ENCODE results near the gene SCN8A.
"Not testable (repeated sequence)": the region's sequence is repeated elsewhere in the genome, so short reads cannot be mapped to it uniquely, and the experiment has no call there.

Gene SCN8A

DNA sequence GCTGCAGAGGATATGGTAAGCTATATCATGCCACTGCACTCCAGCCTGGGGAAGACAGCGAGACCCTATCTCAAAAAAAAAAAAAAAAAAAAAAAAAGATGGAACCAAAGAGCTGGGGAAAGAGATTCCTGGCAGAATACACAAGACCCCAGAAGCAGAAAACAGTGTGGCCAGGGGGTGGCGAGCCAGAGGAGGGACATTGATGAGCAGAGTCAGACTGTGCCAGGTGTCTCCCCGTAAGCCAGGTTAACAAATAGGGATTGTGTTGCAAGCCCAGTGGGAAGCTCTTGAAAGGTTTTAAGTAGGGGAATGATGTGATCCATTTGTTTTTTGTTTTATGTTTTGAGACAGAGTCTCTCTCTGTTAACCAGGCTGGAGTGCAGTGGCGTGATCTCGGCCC lies 201.4 kb downstream of the SCN8A start:
- no peak overlapping the region for H3K4ac ChIP-seq (ENCODE audit: low read depth, low read length)
- H4K12ac ChIP-seq (ENCODE audit: low read depth, low read length): no peak overlapping the region
- no peak overlapping the region for H2AFZ ChIP-seq (ENCODE audit: insufficient read depth, low read length, poor library complexity)
- H2BK12ac ChIP-seq (ENCODE audit: low read length): no peak overlapping the region
- no peak overlapping the region for H2BK5ac ChIP-seq (ENCODE audit: low read depth, low read length, poor library complexity)
- no peak for DNase-seq
- no peak overlapping the region for H2AK5ac ChIP-seq (ENCODE audit: low read length)
- H3K27me3 ChIP-seq (ENCODE audit: insufficient read depth, low read length): no peaks in the 10 kb centered on the region
- H3K23ac ChIP-seq (ENCODE audit: low read length): no peak overlapping the region
- H3K4me3 ChIP-seq (ENCODE audit: low read depth, low read length): no peak overlapping the region
- no peaks in the 10 kb centered on the region for H3K79me1 ChIP-seq (ENCODE audit: low read length)
- no peak overlapping the region for H4K91ac ChIP-seq (ENCODE audit: low read depth, low read length)
- no peaks in the 10 kb centered on the region for H3K36me3 ChIP-seq (ENCODE audit: control insufficient read depth in 1 of 2, insufficient read depth in 2 of 2, low read length in 2 of 2)
- H3K27ac ChIP-seq (ENCODE audit: low read depth, low read length): no peak overlapping the region
- H3K4me1 ChIP-seq (ENCODE audit: control insufficient read depth in 1 of 2, insufficient read depth in 2 of 2, low read length in 2 of 2): peaks cover 3 to 5% of the 10 kb centered on the region in 2 experiments
- no peaks in the 10 kb centered on the region for H3K79me2 ChIP-seq (ENCODE audit: control insufficient read depth, insufficient read depth, low read length, poor library complexity)
- H3K14ac ChIP-seq (ENCODE audit: low read length): no peak overlapping the region
- WGBS (ENCODE audit: extremely low coverage, insufficient coverage, insufficient read length): no CpG with 5 or more reads among the region's 5 CpGs
- H3K4me2 ChIP-seq (ENCODE audit: low read length): no peak overlapping the region
- H3K9ac ChIP-seq (ENCODE audit: low read length): no peak overlapping the region
- H2BK120ac ChIP-seq (ENCODE audit: insufficient read depth, low read length, poor library complexity): no peak overlapping the region
- H4K8ac ChIP-seq (ENCODE audit: low read depth, low read length): no peak overlapping the region
- H3K18ac ChIP-seq (ENCODE audit: low read length): no peak overlapping the region
- no peaks in the 10 kb centered on the region for H3K9me3 ChIP-seq (ENCODE audit: insufficient read depth, low read depth, low read length)

DNA sequence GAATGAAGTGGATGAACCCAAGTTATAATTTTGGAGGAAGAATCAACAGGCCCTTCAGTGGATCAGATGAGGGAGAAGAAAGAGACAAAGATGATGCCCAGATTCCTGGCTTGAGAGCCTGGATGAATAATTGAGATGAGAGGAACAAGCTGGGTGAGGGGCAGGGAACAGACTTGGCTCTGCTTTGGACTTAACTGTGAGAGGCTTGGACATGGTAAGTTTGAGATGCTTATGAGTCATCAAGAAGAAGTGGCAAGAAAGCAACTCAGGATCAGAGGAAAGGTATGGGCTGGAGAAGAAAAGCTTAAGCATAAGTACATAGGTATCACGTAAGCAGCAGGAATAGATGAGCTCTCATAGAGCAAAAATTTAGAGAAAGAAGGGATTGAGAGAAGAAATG lies 202.2 kb downstream of the SCN8A start:
- Histone ChIP-seq H3K4me2 (ENCODE audit: low read length) (no peak overlapping the region), H4K8ac (ENCODE audit: low read depth, low read length) (no peak overlapping the region), H3K79me1 (ENCODE audit: low read length) (no peaks in the 10 kb centered on the region), H3K4me1 (ENCODE audit: control insufficient read depth in 1 of 2, insufficient read depth in 2 of 2, low read length in 2 of 2) (peaks cover 3 to 5% of the 10 kb centered on the region in 2 experiments), H3K79me2 (ENCODE audit: control insufficient read depth, insufficient read depth, low read length, poor library complexity) (no peaks in the 10 kb centered on the region), H2BK5ac (ENCODE audit: low read depth, low read length, poor library complexity) (no peak overlapping the region), H3K4ac (ENCODE audit: low read depth, low read length) (no peak overlapping the region), H2AFZ (ENCODE audit: insufficient read depth, low read length, poor library complexity) (no peak overlapping the region), H3K18ac (ENCODE audit: low read length) (no peak overlapping the region), H3K9me3 (ENCODE audit: insufficient read depth, low read depth, low read length) (no peaks in the 10 kb centered on the region), H3K27me3 (ENCODE audit: insufficient read depth, low read length) (no peaks in the 10 kb centered on the region), H4K91ac (ENCODE audit: low read depth, low read length) (no peak overlapping the region), H3K27ac (ENCODE audit: low read depth, low read length) (no peak overlapping the region), H2BK120ac (ENCODE audit: insufficient read depth, low read length, poor library complexity) (no peak overlapping the region), H3K14ac (ENCODE audit: low read length) (no peak overlapping the region), H2BK12ac (ENCODE audit: low read length) (no peak overlapping the region), H3K9ac (ENCODE audit: low read length) (no peak overlapping the region), H3K36me3 (ENCODE audit: control insufficient read depth in 1 of 2, insufficient read depth in 2 of 2, low read length in 2 of 2) (no peaks in the 10 kb centered on the region), H4K12ac (ENCODE audit: low read depth, low read length) (no peak overlapping the region), H2AK5ac (ENCODE audit: low read length) (no peak overlapping the region), H3K4me3 (ENCODE audit: low read depth, low read length) (no peak overlapping the region), H3K23ac (ENCODE audit: low read length) (no peak overlapping the region)
- no peak for DNase-seq
- WGBS (ENCODE audit: extremely low coverage, insufficient coverage, insufficient read length): no CpG with 5 or more reads among the region's 1 CpG

GRCh38 chr12:51797301-51797700 lies 206.3 kb downstream of the SCN8A start:
- no peak overlapping the region for H3K18ac ChIP-seq (ENCODE audit: low read length)

GRCh38 chr12:51798051-51798450 lies 207.0 kb downstream of the SCN8A start:
- H3K4me1 ChIP-seq (ENCODE audit: control insufficient read depth in 1 of 2, insufficient read depth in 2 of 2, low read length in 2 of 2); H2BK12ac ChIP-seq (ENCODE audit: low read length); H2BK5ac ChIP-seq (ENCODE audit: low read depth, low read length, poor library complexity); H3K9ac ChIP-seq (ENCODE audit: low read length); H3K4ac ChIP-seq (ENCODE audit: low read depth, low read length); H3K36me3 ChIP-seq (ENCODE audit: control insufficient read depth in 1 of 2, insufficient read depth in 2 of 2, low read length in 2 of 2); H2AFZ ChIP-seq (ENCODE audit: insufficient read depth, low read length, poor library complexity); H3K79me2 ChIP-seq (ENCODE audit: control insufficient read depth, insufficient read depth, low read length, poor library complexity); H3K9me3 ChIP-seq (ENCODE audit: insufficient read depth, low read depth, low read length); H3K18ac ChIP-seq (ENCODE audit: low read length); H3K14ac ChIP-seq (ENCODE audit: low read length); H3K79me1 ChIP-seq (ENCODE audit: low read length); H3K4me2 ChIP-seq (ENCODE audit: low read length); H4K12ac ChIP-seq (ENCODE audit: low read depth, low read length); H2BK120ac ChIP-seq (ENCODE audit: insufficient read depth, low read length, poor library complexity); H4K8ac ChIP-seq (ENCODE audit: low read depth, low read length); H3K23ac ChIP-seq (ENCODE audit: low read length); H4K91ac ChIP-seq (ENCODE audit: low read depth, low read length); H3K4me3 ChIP-seq (ENCODE audit: low read depth, low read length); H2AK5ac ChIP-seq (ENCODE audit: low read length); H3K27ac ChIP-seq (ENCODE audit: low read depth, low read length); H3K27me3 ChIP-seq (ENCODE audit: insufficient read depth, low read length): not testable (repeated sequence)
- no CpG with 5 or more reads among the region's 4 CpGs for WGBS (ENCODE audit: extremely low coverage, insufficient coverage, insufficient read length)
- peak; percentile 55 to 59 for DNase-seq

More at GRCh38 chr12:51797301-51797700, 206.3 kb downstream of the SCN8A start:
- H3K36me3 ChIP-seq (ENCODE audit: control insufficient read depth in 1 of 2, insufficient read depth in 2 of 2, low read length in 2 of 2): no peaks in the 10 kb centered on the region
- H3K79me1 ChIP-seq (ENCODE audit: low read length): no peaks in the 10 kb centered on the region
- WGBS (ENCODE audit: extremely low coverage, insufficient coverage, insufficient read length): no CpG with 5 or more reads among the region's 6 CpGs
- no peak overlapping the region for H3K4me3 ChIP-seq (ENCODE audit: low read depth, low read length)
- no peak overlapping the region for H2BK5ac ChIP-seq (ENCODE audit: low read depth, low read length, poor library complexity)
- H3K79me2 ChIP-seq (ENCODE audit: control insufficient read depth, insufficient read depth, low read length, poor library complexity): no peaks in the 10 kb centered on the region
- H3K4me1 ChIP-seq (ENCODE audit: control insufficient read depth in 1 of 2, insufficient read depth in 2 of 2, low read length in 2 of 2): no peaks in the 10 kb centered on the region
- peak; percentile 39 to 61 for DNase-seq
- no peak overlapping the region for H3K4ac ChIP-seq (ENCODE audit: low read depth, low read length)
- H3K14ac ChIP-seq (ENCODE audit: low read length): no peak overlapping the region
- H2AK5ac ChIP-seq (ENCODE audit: low read length): no peak overlapping the region
- H4K12ac ChIP-seq (ENCODE audit: low read depth, low read length): no peak overlapping the region
- H2BK120ac ChIP-seq (ENCODE audit: insufficient read depth, low read length, poor library complexity): no peak overlapping the region
- no peak overlapping the region for H4K8ac ChIP-seq (ENCODE audit: low read depth, low read length)
- H2BK12ac ChIP-seq (ENCODE audit: low read length): no peak overlapping the region
- H3K9ac ChIP-seq (ENCODE audit: low read length): no peak overlapping the region
- no peak overlapping the region for H4K91ac ChIP-seq (ENCODE audit: low read depth, low read length)
- H2AFZ ChIP-seq (ENCODE audit: insufficient read depth, low read length, poor library complexity): no peak overlapping the region
- H3K4me2 ChIP-seq (ENCODE audit: low read length): no peak overlapping the region
- no peak overlapping the region for H3K23ac ChIP-seq (ENCODE audit: low read length)
- no peaks in the 10 kb centered on the region for H3K27me3 ChIP-seq (ENCODE audit: insufficient read depth, low read length)
- H3K27ac ChIP-seq (ENCODE audit: low read depth, low read length): no peak overlapping the region
- peaks cover 1% of the 10 kb centered on the region for H3K9me3 ChIP-seq (ENCODE audit: insufficient read depth, low read depth, low read length)
